ENCODE results near the gene DPF3.

Gene DPF3

GRCh38 chr14:72856530-72857266 is 37.2 kb downstream of the DPF3 start:
- no peak for TF ChIP-seq CTCF (IDR thresholded peaks at IDR 0.05; ENCODE audit: borderline replicate concordance, insufficient read depth, low read depth, low read length)
- no peak overlapping the region for H3K4me3 ChIP-seq (ENCODE audit: low read depth, low read length)

- no peak for TF ChIP-seq CTCF (IDR thresholded peaks at IDR 0.05; ENCODE audit: borderline replicate concordance, insufficient read depth, low read depth, low read length)
- H3K4me3 ChIP-seq (ENCODE audit: low read depth, low read length): no peak overlapping the region
Measured at GRCh38 chr14:72855913-72856312, 38.0 kb downstream of the DPF3 start.

GRCh38 chr14:72852194-72852593 is 41.7 kb downstream of the DPF3 start:
- H3K4me3 ChIP-seq (ENCODE audit: low read depth, low read length): no peak overlapping the region
- TF ChIP-seq CTCF (IDR thresholded peaks at IDR 0.05; ENCODE audit: borderline replicate concordance, insufficient read depth, low read depth, low read length): no peak

- H3K4me3 ChIP-seq (ENCODE audit: low read depth, low read length): no peak overlapping the region
- TF ChIP-seq CTCF (IDR thresholded peaks at IDR 0.05; ENCODE audit: borderline replicate concordance, insufficient read depth, low read depth, low read length): no peak
Measured at GRCh38 chr14:72851635-72852034, 42.3 kb downstream of the DPF3 start.

- H3K4me3 ChIP-seq (ENCODE audit: low read depth, low read length): no peak overlapping the region
- TF ChIP-seq CTCF (IDR thresholded peaks at IDR 0.05; ENCODE audit: borderline replicate concordance, insufficient read depth, low read depth, low read length): no peak
Measured at GRCh38 chr14:72850360-72850759, 43.5 kb downstream of the DPF3 start.

GRCh38 chr14:72849222-72849621 is 44.7 kb downstream of the DPF3 start:
- no peak overlapping the region for H3K4me3 ChIP-seq (ENCODE audit: low read depth, low read length)
- no peak for TF ChIP-seq CTCF (IDR thresholded peaks at IDR 0.05; ENCODE audit: borderline replicate concordance, insufficient read depth, low read depth, low read length)

GRCh38 chr14:72847721-72848120 is 46.2 kb downstream of the DPF3 start:
- no peak overlapping the region for H3K4me3 ChIP-seq (ENCODE audit: low read depth, low read length)
- TF ChIP-seq CTCF (IDR thresholded peaks at IDR 0.05; ENCODE audit: borderline replicate concordance, insufficient read depth, low read depth, low read length): no peak
